ELR (cell line): Measurements from ENCODE around the gene COMTD1.

ENCODE experiments used
- DNase-seq: peaks from one replicate; pipeline ENCODE4 v3.0.0-alpha.2; 2015; ENCODE audit warnings: low read depth

COMTD1 gene

GRCh38 chr10:75245354-75246250 is 9.8 kb upstream of the COMTD1 start:
- DNase-seq: no peak

GRCh38 chr10:75244487-75245353 is 9.0 kb upstream of the COMTD1 start:
- DNase-seq: no peak

DNA sequence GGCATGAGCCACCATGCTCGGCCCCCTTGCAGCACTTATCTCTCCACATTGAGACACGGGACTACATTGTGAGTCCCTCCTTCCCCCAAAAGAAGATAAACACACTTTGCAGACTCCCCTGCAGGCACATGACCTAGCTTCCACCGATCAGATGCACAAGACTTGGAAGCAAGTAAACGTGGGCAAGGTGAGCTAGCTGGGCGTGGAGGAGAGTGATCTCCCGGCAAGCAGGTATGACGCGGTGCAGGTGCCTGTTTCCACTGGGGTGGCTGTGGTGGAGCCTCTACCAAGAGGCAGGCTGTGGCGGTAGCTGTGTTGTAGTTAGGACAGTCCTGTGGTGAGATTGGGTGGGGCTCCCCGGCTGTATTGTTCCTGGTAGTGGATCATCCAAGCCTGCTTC is 7.7 kb upstream of the COMTD1 start:
- no peak for DNase-seq

DNA sequence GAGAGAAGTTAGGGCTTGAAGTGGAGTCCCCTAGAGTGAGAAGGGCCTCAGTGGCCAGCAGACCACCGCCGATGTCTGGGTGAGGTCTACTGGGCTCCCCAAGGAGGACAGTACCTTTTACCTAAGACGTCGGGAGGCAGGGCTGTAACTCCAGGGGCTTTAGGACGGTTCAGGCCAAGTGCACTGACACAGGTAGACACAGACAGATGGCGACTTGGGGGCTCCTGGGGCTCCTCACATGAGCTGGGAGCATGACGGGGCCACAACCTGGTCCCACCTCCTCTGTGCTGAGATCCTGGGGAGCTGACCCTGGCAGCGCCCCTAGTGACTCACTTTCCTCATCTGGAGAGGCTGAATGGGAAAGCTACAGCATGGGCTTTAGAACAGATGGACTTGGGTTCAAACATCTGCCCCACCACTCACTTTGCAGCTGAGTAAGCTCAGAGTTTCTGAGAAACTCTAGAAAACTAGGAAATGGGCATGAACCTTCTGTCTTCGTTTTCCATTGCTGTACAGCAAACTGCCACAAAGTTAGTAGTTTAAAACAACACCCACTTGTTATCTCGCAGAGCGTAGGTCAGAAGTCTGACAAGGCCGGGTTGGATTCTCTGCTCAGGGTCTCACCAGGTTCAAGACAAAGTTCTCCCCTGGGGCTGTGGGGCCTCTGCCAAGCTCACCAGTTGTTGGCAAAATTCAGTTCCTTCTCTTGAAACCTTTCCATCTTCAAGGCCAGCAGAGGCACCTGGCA is 4.7 kb upstream of the COMTD1 start:
- no peak for DNase-seq

- no peak for DNase-seq
Measured at GRCh38 chr10:75239096-75239790, 3.5 kb upstream of the COMTD1 start.

DNA sequence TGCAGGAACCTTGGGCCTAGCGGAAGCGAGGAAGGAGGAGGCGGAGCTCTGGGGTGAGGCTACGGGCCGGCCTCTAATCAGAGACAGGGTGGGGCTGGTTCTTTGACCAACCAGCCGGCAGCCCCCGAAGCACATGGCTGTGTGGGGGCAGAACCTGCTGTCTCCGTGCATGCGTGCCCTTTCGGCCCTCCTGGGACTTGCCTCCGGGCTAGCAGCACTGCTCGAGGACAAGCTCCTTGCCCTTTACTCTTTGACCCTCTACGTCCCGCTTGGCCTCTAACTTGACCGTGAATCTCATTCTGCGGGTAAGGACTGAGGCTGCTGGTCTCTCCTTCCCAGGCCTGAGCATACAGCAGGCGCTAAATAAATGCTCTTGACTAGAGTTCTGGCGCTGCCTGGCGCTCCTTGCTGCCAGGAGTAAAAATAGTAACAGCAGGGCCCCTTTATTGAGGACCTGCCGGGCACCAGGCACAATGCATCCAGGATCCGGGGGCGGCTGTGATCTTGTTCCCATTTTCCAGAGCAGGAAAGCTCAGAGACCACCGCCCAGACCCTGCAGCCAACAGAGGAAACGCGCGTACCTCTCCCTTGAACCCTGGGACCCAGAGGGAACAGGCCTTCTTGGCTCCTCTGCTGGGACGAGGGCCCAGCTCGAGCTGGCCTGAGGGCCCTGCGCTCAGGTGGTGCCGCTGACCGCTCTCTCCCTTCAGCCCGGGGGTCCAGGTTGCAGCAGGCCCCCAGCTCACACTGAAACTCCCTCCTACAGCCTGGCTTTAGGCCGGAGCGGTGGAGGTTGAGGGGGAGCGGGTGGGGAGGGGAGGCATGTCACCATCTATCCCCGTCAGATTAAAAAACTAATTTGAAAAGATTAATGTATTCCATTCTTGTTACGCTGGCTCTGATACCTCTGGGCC is 2.7 kb upstream of the COMTD1 start:
- DNase-seq: no peak

DNA sequence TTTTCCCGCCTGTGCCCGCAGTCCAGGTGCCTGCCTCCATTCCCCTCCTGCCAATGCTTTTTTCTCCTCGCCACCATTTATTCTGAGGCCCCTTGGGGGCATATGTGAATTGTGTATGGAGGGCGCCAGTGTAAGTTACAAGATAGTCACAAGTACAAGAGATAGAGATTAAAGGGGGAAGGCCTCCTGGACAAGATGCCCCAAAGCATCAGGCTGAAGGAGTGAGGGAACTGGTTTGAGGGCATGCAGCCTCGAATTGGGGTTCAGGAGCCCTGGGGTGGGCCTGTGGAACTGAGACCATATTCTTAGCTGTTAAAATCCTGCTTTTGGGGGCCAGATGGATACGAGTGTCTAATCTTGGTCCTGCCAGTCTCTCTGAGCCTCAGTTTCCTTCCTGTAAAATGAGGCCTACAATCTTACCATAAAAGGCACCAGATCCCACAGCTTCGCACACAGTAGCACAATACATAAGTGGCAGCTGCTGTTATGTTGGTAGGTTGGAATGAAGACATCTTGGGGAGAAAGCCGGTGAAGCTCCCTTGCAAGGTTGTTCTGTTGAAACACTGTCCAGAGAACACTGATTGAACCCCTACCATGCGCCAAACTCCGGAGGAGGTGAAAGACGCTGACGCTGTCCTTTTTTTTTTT is 545 bp upstream of the COMTD1 start:
- no peak for DNase-seq

GRCh38 chr10:75234683-75235374 is 928 bp downstream of the COMTD1 start:
- no peak for DNase-seq

GRCh38 chr10:75234017-75234682 is 1.6 kb downstream of the COMTD1 start:
- peak; percentile 96 for DNase-seq

GRCh38 chr10:75233444-75234016 is 2.2 kb downstream of the COMTD1 start:
- peak; percentile 22 for DNase-seq

DNA sequence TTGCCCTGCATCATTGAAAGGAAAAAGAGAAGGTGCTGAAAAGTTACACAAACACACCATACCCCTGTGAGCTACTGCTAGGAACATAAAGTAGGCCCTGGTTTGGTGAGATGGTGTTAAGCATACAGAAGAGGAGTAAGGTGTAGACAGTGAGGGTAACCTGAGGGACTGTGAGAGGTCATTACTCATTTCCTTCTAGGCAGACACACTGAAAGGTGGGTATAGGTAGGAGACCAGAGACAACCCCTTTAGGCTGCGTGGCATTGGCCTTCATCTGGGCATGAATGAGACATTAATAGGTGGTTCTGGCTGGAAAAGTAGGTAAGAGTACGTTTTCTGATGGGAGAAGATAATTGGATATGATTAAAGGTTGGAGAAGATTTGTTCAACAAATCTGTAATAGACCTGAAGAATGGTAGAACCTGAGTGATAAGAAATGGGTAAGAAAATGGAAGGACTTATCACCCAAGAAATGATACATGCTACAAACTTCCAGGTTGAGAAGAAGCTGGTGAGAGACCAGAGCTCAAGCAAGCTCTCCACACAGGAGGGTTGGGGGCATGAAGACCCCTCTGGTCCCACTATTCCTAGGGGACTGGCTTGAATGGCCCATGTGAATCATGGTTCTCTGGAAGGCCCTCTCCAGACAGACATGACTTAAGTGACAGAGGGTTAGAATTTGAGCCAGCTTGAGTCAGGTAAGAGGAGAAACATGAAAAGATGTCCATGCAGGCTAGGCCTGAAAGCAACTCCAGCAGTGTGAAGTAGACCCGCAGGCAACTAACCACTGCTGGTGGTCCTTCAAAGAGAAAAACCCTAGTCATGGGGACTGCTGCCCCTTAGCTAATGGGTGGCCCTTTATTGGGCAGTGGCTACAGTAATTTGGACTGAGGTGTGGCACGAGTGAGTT is 3.8 kb downstream of the COMTD1 start:
- no peak for DNase-seq

DNA sequence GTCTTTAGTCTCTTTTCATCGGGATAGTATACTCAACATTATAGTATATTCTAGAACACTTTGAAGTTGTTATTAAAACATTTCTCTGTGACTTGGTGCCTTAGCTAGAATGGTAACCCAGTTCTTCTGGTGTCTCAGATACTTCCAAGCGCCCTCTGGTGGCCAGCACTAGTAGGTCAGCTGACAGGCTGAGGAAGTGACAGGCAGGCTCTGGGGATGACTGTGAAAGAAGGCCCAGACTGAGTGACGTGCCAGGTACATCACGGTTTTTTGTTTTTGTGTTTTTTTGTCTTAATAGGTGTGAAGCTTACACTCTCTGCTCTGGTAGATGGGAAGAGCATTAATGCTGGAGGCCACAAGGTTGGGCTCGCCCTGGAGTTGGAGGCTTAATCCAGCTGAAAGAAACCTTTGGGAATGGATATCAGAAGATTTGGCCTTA is 5.1 kb downstream of the COMTD1 start:
- DNase-seq: peak; percentile 91

DNA sequence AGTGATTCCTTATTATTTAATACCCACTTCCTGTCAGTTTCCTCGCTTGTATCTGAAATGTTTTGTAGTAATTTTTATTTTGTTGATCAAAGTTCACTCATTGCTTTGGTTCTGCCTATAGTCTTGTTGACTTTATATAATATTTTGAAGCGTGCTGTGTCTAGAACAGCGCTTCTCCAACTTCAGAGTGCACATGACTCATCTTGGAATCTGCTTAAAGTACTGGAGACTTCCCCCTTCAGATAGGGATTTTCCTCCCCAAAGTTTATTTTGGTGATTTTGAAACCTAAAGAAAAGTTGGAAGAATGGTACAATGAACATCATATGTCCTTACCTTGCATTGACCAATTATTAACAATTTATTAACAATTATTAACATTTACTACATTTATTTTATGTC is 5.8 kb downstream of the COMTD1 start:
- DNase-seq: peak; percentile 69

GRCh38 chr10:75228834-75229233 is 6.9 kb downstream of the COMTD1 start:
- no peak for DNase-seq

GRCh38 chr10:75228278-75228677 is 7.5 kb downstream of the COMTD1 start:
- no peak for DNase-seq

DNA sequence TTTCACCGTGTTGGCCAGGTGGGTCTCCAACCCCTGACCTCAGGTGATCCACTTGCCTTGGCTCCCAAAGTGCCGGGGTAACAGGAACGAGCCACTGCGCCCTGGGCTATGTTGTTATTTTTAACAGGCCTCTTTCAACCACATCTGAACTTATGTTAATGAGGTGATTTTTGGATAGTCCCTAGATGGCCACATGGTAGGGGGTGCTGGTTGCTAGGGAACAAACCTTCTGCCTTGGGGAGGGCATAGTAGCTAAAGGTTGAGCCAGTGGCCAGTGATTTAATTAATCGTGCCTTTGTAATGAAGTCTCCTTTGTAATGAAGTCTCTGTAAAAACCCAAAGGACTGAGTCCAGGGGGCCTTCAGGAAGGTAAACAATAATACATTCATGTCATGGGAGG is 9.1 kb downstream of the COMTD1 start:
- DNase-seq: no peak

- no peak for DNase-seq
Measured at GRCh38 chr10:75226095-75226494, 9.7 kb downstream of the COMTD1 start.
